GM13977 (cell line): Measurements from ENCODE around the gene FFAR1.
"Not testable (repeated sequence)": the region's sequence is repeated elsewhere in the genome, so short reads cannot be mapped to it uniquely, and the experiment has no call there.

ENCODE experiments used
- DNase-seq: peaks from one replicate; pipeline ENCODE4 v3.0.0; 2012; ENCODE audit warnings: low spot score
- CTCF ChIP-seq: IDR thresholded peaks from 2 replicates; pipeline ENCODE4 v1.5.1; 2012; ENCODE audit warnings: mild to moderate bottlenecking, control low read depth; ENCODE audit not compliant: insufficient read depth; ENCODE audit errors: extremely low read depth, missing control alignments
- in situ Hi-C: fragments of 300-500 bp; cut with MboI; formaldehyde crosslinking; loops from one replicate; pipeline ENCODE4 v1.12.0; 2022; ENCODE audit warnings: low sequenced_read_pairs, low pct_unique_long_range_greater_than_20kb, mixed read lengths, inconsistent platforms; ENCODE audit not compliant: unreplicated experiment

Gene FFAR1

GRCh38 chr19:35375505-35376307, 28.0 kb downstream of the FFAR1 start:
- in situ Hi-C loops, result no loop called here
- no peak for DNase-seq
- TF ChIP-seq CTCF, result no peak

DNA sequence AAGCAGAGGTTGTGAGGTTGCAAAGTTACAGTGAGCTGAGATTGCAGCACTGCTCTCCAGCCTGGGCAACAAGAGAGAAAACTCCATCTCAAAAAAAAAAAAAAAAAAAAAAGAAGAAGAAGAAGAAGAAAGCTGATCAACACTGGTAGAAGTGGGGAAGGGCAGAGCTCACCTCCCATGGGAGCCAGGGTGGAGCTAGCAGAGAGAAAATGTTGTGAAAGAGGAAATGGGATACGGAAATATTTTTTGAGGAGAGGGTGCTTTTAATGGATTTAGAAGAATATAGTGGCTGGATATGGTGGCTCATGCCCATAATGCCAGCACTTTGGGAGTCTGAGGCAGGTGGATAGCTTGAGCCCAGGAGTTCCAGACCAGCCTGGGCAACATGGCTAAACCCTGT, 30.0 kb downstream of the FFAR1 start:
- no peak for DNase-seq
- TF ChIP-seq CTCF, result no peak
- in situ Hi-C loops, result no loop called here

GRCh38 chr19:35378356-35378755, 30.7 kb downstream of the FFAR1 start:
- no peak for DNase-seq
- TF ChIP-seq CTCF, result no peak
- in situ Hi-C loops, result no loop called here

- DNase-seq, in situ Hi-C loops: not testable (repeated sequence)
Measured at GRCh38 chr19:35379545-35379944, 31.8 kb downstream of the FFAR1 start.

DNA sequence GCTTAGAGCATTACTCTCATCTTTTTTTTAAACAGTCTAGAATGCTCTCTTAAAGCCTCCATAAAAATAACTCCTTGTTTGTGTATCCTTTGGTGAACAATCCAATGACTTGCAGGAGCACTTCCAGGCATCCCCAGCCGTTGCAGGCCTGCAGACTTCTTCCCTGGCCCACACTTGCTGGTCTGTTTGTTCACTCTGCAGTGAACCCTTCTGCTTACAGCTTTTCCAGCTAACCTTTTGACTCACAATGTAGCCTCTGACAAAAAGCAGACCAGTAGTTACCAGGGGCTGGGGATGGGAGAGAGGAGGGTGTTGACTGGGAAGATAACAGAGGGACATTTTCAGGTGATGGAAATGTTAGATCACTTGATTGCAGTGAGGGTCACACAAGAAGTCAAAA, 32.3 kb downstream of the FFAR1 start:
- DNase-seq, result no peak
- TF ChIP-seq CTCF, result no peak
- in situ Hi-C loops, result no loop called here

- in situ Hi-C loops, result no loop called here
- no peak for DNase-seq
- no peak for TF ChIP-seq CTCF
Measured at GRCh38 chr19:35380450-35381124, 32.9 kb downstream of the FFAR1 start.

- in situ Hi-C loops, result no loop called here
- TF ChIP-seq CTCF, result no peak
- DNase-seq, result no peak
Measured at GRCh38 chr19:35381318-35381717, 33.6 kb downstream of the FFAR1 start.
